Dendritic cell treated with granulocyte-macrophage colony-stimulating factor and Interleukin-4, amounts not matched to agents 40 ng/mL and 50 ng/mL, for 4 days (primary cell): Measurements from ENCODE around the gene CDK17.

Experiments used
- H3K27ac Mint-ChIP-seq: one replicate; pipeline ENCODE4 v1.8.0; 2022; ENCODE audit warnings: mild to moderate bottlenecking, mixed read lengths
- H3K27me3 Mint-ChIP-seq: one replicate; pipeline ENCODE4 v1.8.0; 2022; ENCODE audit warnings: mild to moderate bottlenecking, mixed read lengths
- H3K36me3 Mint-ChIP-seq: one replicate; pipeline ENCODE4 v1.8.0; 2022; ENCODE audit warnings: low read depth, mixed read lengths
- H3K4me1 Mint-ChIP-seq: one replicate; pipeline ENCODE4 v1.8.0; 2022; ENCODE audit warnings: low read depth, mixed read lengths
- H3K4me3 Mint-ChIP-seq: one replicate; pipeline ENCODE4 v1.8.0; 2022; ENCODE audit warnings: mild to moderate bottlenecking, moderate library complexity, mixed read lengths
- H3K9me3 Mint-ChIP-seq: one replicate; pipeline ENCODE4 v1.8.0; 2022; ENCODE audit warnings: mixed read lengths
- intact Hi-C: fragments of 100-400 bp; cut with micrococcal nuclease; formaldehyde crosslinking; loops from one replicate; pipeline ENCODE4 v1.15.0; 2022

The CDK17 gene

GRCh38 chr12:96371138-96371789 lies 29.0 kb downstream of the CDK17 start:
- H3K27me3 Mint-ChIP-seq, result no peaks in the 10 kb centered on the region
- no peaks in the 10 kb centered on the region for H3K36me3 Mint-ChIP-seq
- intact Hi-C loops, result loop anchor here (10.0 kb wide), 1 partner anchor 66 kb away; no protein-coding TSS in a partner anchor
- H3K4me3 Mint-ChIP-seq, result no peak overlapping the region
- H3K4me1 Mint-ChIP-seq, result peaks cover 58% of the 10 kb centered on the region
- no peaks in the 10 kb centered on the region for H3K9me3 Mint-ChIP-seq
- no peak overlapping the region for H3K27ac Mint-ChIP-seq

- no peak overlapping the region for H3K27ac Mint-ChIP-seq
- intact Hi-C loops, result no loop called here
- peaks cover 41% of the 10 kb centered on the region for H3K4me1 Mint-ChIP-seq
- H3K9me3 Mint-ChIP-seq, result no peaks in the 10 kb centered on the region
- H3K27me3 Mint-ChIP-seq, result no peaks in the 10 kb centered on the region
- no peaks in the 10 kb centered on the region for H3K36me3 Mint-ChIP-seq
- H3K4me3 Mint-ChIP-seq, result no peak overlapping the region
Observed at GRCh38 chr12:96368687-96369086, 31.6 kb downstream of the CDK17 start.

- no peak overlapping the region for H3K4me3 Mint-ChIP-seq
- no peaks in the 10 kb centered on the region for H3K36me3 Mint-ChIP-seq
- H3K4me1 Mint-ChIP-seq, result peaks cover 37% of the 10 kb centered on the region
Observed at GRCh38 chr12:96368233-96368632, 32.0 kb downstream of the CDK17 start.

DNA sequence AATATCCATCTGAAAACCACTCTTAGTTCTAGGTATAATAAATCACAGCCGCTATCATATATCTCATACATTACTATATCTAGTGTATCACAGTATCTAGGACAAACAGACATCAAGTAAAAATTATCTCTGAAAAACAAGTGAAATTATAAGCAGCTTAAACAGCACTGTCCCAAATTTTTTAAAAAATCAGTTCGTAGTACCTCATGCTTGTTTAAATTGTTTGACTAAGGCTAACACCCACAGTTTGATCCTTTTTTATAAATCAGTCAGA lies 33.9 kb downstream of the CDK17 start:
- Mint-ChIP-seq H3K4me1 (peaks cover 29% of the 10 kb centered on the region), H3K9me3 (no peaks in the 10 kb centered on the region), H3K4me3 (no peak overlapping the region), H3K36me3 (no peaks in the 10 kb centered on the region), H3K27ac (no peak overlapping the region), H3K27me3 (no peaks in the 10 kb centered on the region)
- intact Hi-C loops, result no loop called here

More at GRCh38 chr12:96368233-96368632, 32.0 kb downstream of the CDK17 start:
- Mint-ChIP-seq H3K9me3 (no peaks in the 10 kb centered on the region), H3K27me3 (no peaks in the 10 kb centered on the region), H3K27ac (no peak overlapping the region)
- intact Hi-C loops, result no loop called here

DNA sequence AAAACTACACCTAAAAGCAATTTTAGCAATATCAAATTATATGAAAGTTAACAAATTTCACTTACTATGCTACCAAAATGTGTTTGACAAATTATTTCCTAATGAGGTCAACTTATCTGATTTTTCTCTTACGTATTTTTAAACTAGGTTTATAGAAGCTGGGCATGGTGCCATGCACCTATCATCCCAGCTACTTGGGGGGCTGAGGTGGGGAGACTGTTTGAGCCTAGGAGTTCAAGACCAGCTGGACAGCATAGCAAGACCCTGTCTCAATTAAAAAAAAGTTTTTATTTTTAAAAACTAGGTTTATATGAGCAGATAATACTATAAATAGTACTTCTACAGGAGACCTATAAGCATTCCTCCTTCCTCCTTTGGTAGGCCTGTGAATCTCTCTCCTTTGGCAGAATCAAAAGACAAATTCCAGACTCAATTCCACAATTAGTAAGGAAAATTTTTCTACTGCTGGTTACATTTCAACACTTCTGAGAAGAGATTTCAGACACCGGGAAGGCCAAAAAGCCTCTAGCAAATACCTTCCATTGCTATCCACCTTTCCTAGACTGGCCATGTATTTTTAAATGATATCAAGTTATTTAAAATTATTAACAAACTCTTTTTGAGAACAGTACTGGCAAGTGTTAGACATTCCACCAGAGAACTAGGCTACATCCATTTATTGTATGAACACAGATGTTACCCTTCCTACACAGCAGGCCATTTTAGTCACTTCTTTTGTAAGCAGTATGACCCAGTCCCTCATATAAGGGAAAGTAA lies 34.4 kb downstream of the CDK17 start:
- intact Hi-C loops, result no loop called here
- H3K4me1 Mint-ChIP-seq, result peaks cover 31% of the 10 kb centered on the region
- H3K27me3 Mint-ChIP-seq, result no peaks in the 10 kb centered on the region
- no peaks in the 10 kb centered on the region for H3K36me3 Mint-ChIP-seq
- no peak overlapping the region for H3K27ac Mint-ChIP-seq
- no peak overlapping the region for H3K4me3 Mint-ChIP-seq
- H3K9me3 Mint-ChIP-seq, result no peaks in the 10 kb centered on the region

DNA sequence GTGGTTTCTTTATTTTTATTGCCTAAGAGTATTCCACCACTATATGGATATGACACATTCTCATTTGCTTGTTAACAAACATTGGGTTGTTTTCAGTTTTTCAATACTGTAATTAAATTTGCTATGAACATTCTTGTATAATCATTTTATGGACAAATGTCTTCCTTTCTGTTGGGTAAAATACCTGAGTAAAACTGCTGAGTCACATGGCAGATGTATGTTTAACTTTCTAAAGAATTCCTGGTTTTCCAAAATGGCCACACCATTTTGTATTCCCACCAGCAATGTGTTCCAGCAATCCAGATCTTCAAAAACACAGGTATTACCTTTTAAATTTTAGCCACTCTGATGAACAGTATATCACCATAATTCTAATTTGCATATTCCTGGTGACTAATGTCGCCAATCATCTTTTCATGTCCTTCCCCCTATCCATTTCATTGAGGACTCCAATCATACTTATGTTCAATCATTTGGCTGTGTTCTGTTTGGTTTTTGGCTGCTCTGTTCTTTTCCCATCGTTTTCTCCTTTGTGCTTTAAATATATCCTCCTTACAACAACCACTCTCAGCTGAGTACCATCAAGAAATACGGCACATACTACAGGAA lies 36.0 kb downstream of the CDK17 start:
- intact Hi-C loops, result no loop called here

DNA sequence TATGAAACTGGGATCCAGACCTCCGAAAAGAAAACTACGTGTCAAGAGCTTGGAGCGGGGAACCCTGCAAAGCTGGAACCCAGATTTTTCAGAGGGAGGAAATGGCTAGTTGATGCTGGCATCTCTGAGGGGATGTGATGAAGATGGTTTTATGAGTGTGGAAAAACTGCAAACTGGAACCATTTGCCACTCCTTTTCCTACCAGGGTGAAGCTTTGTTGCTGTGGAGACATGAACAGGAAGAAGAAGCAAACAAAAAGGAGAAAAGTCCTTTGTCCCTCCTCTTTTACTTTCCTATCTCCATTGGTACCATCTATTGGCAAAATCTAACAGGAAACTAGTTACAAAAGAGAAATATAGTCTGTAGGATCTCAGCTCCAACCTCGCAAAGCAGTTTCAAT lies 39.2 kb downstream of the CDK17 start:
- peak overlapping the region; percentile 54 for H3K4me3 Mint-ChIP-seq
- intact Hi-C loops, result no loop called here
- H3K36me3 Mint-ChIP-seq, result no peaks in the 10 kb centered on the region
- no peaks in the 10 kb centered on the region for H3K27me3 Mint-ChIP-seq
- peaks cover 22% of the 10 kb centered on the region for H3K4me1 Mint-ChIP-seq
- H3K9me3 Mint-ChIP-seq, result no peaks in the 10 kb centered on the region
- peak overlapping the region; percentile 5 for H3K27ac Mint-ChIP-seq

More for the DNA sequence above, 36.0 kb downstream of the CDK17 start:
- H3K27me3 Mint-ChIP-seq, result no peaks in the 10 kb centered on the region
- no peak overlapping the region for H3K4me3 Mint-ChIP-seq
- H3K4me1 Mint-ChIP-seq, result peaks cover 34% of the 10 kb centered on the region
- H3K36me3 Mint-ChIP-seq, result no peaks in the 10 kb centered on the region
- H3K27ac Mint-ChIP-seq, result no peak overlapping the region
- no peaks in the 10 kb centered on the region for H3K9me3 Mint-ChIP-seq

DNA sequence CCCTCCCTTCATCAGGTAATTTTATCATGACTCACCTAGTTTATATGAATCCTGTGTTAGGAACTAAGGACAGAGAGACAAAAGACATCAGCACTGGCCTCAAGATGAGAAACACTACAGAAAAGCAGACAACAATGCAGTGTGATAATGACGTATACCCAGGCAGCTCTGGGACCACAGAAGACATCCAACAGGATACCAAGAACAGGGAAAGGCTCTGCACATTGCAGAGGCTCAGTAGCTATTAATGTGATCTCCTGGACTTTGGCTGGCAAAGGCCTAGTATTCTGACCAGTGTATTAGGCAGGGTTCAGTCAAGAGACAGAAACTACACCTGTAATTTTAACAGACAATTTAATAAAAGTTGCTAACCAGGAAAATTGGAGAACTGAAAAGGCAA lies 39.7 kb downstream of the CDK17 start:
- Mint-ChIP-seq H3K27me3 (no peaks in the 10 kb centered on the region), H3K36me3 (no peaks in the 10 kb centered on the region), H3K9me3 (no peaks in the 10 kb centered on the region), H3K4me3 (no peak overlapping the region), H3K4me1 (peaks cover 22% of the 10 kb centered on the region), H3K27ac (peak overlapping the region; percentile 5)
- intact Hi-C loops, result no loop called here

DNA sequence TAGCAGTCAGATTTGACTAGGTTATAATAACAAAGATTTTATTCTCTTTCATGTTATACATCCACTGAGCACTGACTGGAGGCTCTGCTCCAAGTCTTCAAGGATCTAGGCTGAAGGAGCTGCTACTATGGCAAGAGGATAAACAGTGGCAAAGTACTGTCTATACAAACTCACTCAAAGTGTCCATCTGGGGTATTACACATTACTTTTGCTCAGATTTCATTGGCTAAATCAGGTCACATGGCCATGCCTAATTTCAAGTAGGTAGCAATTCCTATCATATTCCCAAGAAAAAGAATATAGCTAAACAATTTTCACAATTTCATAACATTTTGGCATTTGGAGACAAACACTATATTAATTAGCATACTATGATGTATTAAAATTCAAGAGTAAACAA lies 40.9 kb downstream of the CDK17 start:
- Mint-ChIP-seq H3K36me3 (no peaks in the 10 kb centered on the region), H3K27me3 (no peaks in the 10 kb centered on the region), H3K4me3 (no peak overlapping the region), H3K27ac (no peak overlapping the region), H3K9me3 (no peaks in the 10 kb centered on the region), H3K4me1 (peaks cover 29% of the 10 kb centered on the region)
- intact Hi-C loops, result no loop called here

GRCh38 chr12:96356831-96357230 lies 43.4 kb downstream of the CDK17 start:
- Mint-ChIP-seq H3K4me3 (no peak overlapping the region), H3K4me1 (peaks cover 42% of the 10 kb centered on the region), H3K9me3 (no peaks in the 10 kb centered on the region), H3K27me3 (no peaks in the 10 kb centered on the region), H3K36me3 (no peaks in the 10 kb centered on the region), H3K27ac (no peak overlapping the region)
- intact Hi-C loops, result no loop called here

DNA sequence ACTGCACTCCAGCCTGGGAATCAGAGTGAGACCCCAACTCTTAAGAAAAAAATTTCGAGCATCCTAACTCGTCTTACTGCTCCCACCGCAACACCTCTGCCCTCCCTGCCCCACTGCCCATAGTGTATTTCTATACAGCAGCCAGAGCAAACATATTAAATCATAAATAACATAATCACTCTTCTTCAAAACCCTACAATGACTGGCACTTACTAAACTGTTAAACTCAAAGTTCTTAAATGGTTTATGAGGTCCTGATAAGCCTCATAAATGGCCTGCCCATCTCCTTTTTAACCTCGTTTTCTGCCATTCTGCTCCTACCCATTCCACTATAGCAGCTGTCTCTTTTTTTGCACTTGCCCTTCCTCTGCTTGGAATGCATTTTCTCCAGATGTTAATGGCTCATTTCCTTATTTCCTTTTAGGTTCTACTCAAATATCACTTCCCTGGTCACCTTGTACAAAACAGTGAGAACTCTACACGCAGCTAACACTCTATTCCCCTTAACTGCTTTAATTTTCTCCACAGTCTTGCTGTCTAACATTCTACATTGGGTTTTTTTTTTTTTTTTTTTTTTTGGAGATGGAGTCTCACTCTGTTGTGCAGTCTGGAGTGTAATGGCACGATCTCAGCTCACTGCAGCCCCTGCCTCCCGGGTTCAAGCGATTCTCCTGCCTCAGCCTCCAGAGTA lies 45.2 kb downstream of the CDK17 start:
- intact Hi-C loops, result loop anchor here (5.0 kb wide), 1 partner anchor 42 kb away; no protein-coding TSS in a partner anchor
- Mint-ChIP-seq H3K4me1 (peaks cover 46% of the 10 kb centered on the region), H3K27ac (no peak overlapping the region), H3K36me3 (no peaks in the 10 kb centered on the region), H3K9me3 (no peaks in the 10 kb centered on the region), H3K4me3 (no peak overlapping the region), H3K27me3 (no peaks in the 10 kb centered on the region)

GRCh38 chr12:96354326-96354725 lies 45.9 kb downstream of the CDK17 start:
- H3K4me1 Mint-ChIP-seq, result peaks cover 46% of the 10 kb centered on the region
- H3K27ac Mint-ChIP-seq, result no peak overlapping the region
- H3K36me3 Mint-ChIP-seq, result no peaks in the 10 kb centered on the region
- H3K9me3 Mint-ChIP-seq, result no peaks in the 10 kb centered on the region
- intact Hi-C loops, result loop anchor here (5.0 kb wide), 1 partner anchor 43 kb away; no protein-coding TSS in a partner anchor
- H3K4me3 Mint-ChIP-seq, result no peak overlapping the region
- no peaks in the 10 kb centered on the region for H3K27me3 Mint-ChIP-seq

GRCh38 chr12:96352161-96352835 lies 47.9 kb downstream of the CDK17 start:
- H3K27me3 Mint-ChIP-seq, result no peaks in the 10 kb centered on the region
- peak overlapping the region; percentile 70 for H3K27ac Mint-ChIP-seq

More at GRCh38 chr12:96352161-96352835, 47.9 kb downstream of the CDK17 start:
- H3K4me1 Mint-ChIP-seq, result peaks cover 59% of the 10 kb centered on the region
- no peaks in the 10 kb centered on the region for H3K36me3 Mint-ChIP-seq
- H3K9me3 Mint-ChIP-seq, result no peaks in the 10 kb centered on the region
- no peak overlapping the region for H3K4me3 Mint-ChIP-seq
- intact Hi-C loops, result loop anchor here (5.0 kb wide), 1 partner anchor 45 kb away; no protein-coding TSS in a partner anchor
